HG03159 (cell line): ENCODE measurements around the gene CBR1.
"Not testable (repeated sequence)": the region's sequence is repeated elsewhere in the genome, so short reads cannot be mapped to it uniquely, and the experiment has no call there.

Experiments
- ATAC-seq: cut with Tn5 transposase; IDR thresholded peaks from one replicate; pipeline ENCODE4 v1.9.1; 2021; ENCODE audit warnings: mild to moderate bottlenecking, moderate library complexity; ENCODE audit not compliant: unreplicated experiment

Gene CBR1

GRCh38 chr21:36047139-36047538 lies 22.7 kb upstream of the CBR1 start:
- ATAC-seq = no peak

GRCh38 chr21:36048357-36048756 lies 21.5 kb upstream of the CBR1 start:
- ATAC-seq = no peak

GRCh38 chr21:36052860-36053714 lies 16.7 kb upstream of the CBR1 start:
- no peak for ATAC-seq

- ATAC-seq = no peak
These were observed 16.1 kb upstream of the CBR1 start for GRCh38 chr21:36053715-36054062.

GRCh38 chr21:36055551-36055950 lies 14.3 kb upstream of the CBR1 start:
- ATAC-seq = no peak

- ATAC-seq = peak; percentile 41
These were observed 10.0 kb upstream of the CBR1 start for GRCh38 chr21:36059823-36060158.

- peak; percentile 81 for ATAC-seq
These were observed 9.5 kb upstream of the CBR1 start, which contains the start of gene SETD4 for GRCh38 chr21:36060159-36060921. Gene SETD4, minus strand, starts transcription at chr21:36060526. Its CDS starts 1,638 bp downstream, at chr21:36058888.

GRCh38 chr21:36061445-36061844 lies 8.4 kb upstream of the CBR1 start:
- no peak for ATAC-seq

GRCh38 chr21:36063375-36064084 lies 6.3 kb upstream of the CBR1 start:
- no peak for ATAC-seq

- no peak for ATAC-seq
These were observed 5.8 kb upstream of the CBR1 start for GRCh38 chr21:36064085-36064460.

- ATAC-seq = no peak
These were observed 4.3 kb upstream of the CBR1 start for GRCh38 chr21:36065497-36066036.

- ATAC-seq = no peak
These were observed 951 bp upstream of the CBR1 start for GRCh38 chr21:36068748-36069398.

GRCh38 chr21:36070999-36071398 lies 1.2 kb downstream of the CBR1 start:
- no peak for ATAC-seq

GRCh38 chr21:36072453-36073162 lies 2.8 kb downstream of the CBR1 start:
- ATAC-seq = no peak

- ATAC-seq = no peak
These were observed 3.4 kb downstream of the CBR1 start for GRCh38 chr21:36073181-36073580.

GRCh38 chr21:36073911-36074310 lies 4.1 kb downstream of the CBR1 start:
- ATAC-seq = not testable (repeated sequence)

- no peak for ATAC-seq
These were observed 5.3 kb downstream of the CBR1 start for GRCh38 chr21:36075171-36075570.

GRCh38 chr21:36075953-36076352 lies 6.1 kb downstream of the CBR1 start:
- no peak for ATAC-seq

GRCh38 chr21:36076878-36077655 lies 7.2 kb downstream of the CBR1 start:
- no peak for ATAC-seq
